ENCODE measurements around the gene SLC6A19.

SLC6A19 gene

GRCh38 chr5:1274471-1274870, 73.1 kb downstream of the SLC6A19 start:
- no peak for DNase-seq (ENCODE audit: low read depth, low spot score)

More at GRCh38 chr5:1274471-1274870, 73.1 kb downstream of the SLC6A19 start:
- H3K27ac ChIP-seq = no peak overlapping the region
